HFFc6 (cell line): ENCODE data around the gene DNAJB8. TPM values are rescaled to one million over a fixed set of nuclear protein-coding genes. Genes with fewer than 3 reads are reported as not detected.

Experiments
- DNase-seq: peaks from one replicate; pipeline ENCODE4 v3.0.0-alpha.2; 2018
- H3K27ac Mint-ChIP-seq: 2 replicates; pipeline ENCODE4 v1.8.0; 2020; ENCODE audit warnings: mild to moderate bottlenecking, mixed read lengths
- H3K27me3 Mint-ChIP-seq: 2 replicates; pipeline ENCODE4 v1.8.0; 2021; ENCODE audit warnings: mild to moderate bottlenecking, moderate library complexity, mixed read lengths; ENCODE audit not compliant: insufficient read depth
- H3K36me3 Mint-ChIP-seq: 2 replicates; pipeline ENCODE4 v1.8.0; 2021; ENCODE audit warnings: low read depth, mixed read lengths
- H3K4me1 Mint-ChIP-seq: 2 replicates; pipeline ENCODE4 v1.8.0; 2020; ENCODE audit warnings: low read depth, mixed read lengths
- H3K4me3 Mint-ChIP-seq: 2 replicates; pipeline ENCODE4 v1.8.0; 2020; ENCODE audit warnings: mild to moderate bottlenecking, moderate library complexity, mixed read lengths
- H3K9me3 Mint-ChIP-seq: 2 replicates; pipeline ENCODE4 v1.8.0; 2020; ENCODE audit warnings: mild to moderate bottlenecking, mixed read lengths
- total RNA-seq, 6 experiments: library from RNA; stranded (reverse); fragmentation: NEBNext Ultra II Directional; extraction: Animal tissue kit (Norgen Biotek cat#: 25700); gene quantifications; 2 replicates in 1 of 6; 3 replicates in 5 of 6; pipeline ENCODE4 v1.2.3, GENCODE V29; 2021
- TF ChIP-seq, protein P1 (sequence below): fragments of 200-600 bp; sonication (generic); IDR thresholded peaks from 2 replicates; pipeline ENCODE4 v1.5.0; 2021; ENCODE audit warnings: antibody characterized with exemption, mild to moderate bottlenecking

DNAJB8 gene
- total RNA-seq, 6 experiments from 2014 or later, result not detected

DNA sequence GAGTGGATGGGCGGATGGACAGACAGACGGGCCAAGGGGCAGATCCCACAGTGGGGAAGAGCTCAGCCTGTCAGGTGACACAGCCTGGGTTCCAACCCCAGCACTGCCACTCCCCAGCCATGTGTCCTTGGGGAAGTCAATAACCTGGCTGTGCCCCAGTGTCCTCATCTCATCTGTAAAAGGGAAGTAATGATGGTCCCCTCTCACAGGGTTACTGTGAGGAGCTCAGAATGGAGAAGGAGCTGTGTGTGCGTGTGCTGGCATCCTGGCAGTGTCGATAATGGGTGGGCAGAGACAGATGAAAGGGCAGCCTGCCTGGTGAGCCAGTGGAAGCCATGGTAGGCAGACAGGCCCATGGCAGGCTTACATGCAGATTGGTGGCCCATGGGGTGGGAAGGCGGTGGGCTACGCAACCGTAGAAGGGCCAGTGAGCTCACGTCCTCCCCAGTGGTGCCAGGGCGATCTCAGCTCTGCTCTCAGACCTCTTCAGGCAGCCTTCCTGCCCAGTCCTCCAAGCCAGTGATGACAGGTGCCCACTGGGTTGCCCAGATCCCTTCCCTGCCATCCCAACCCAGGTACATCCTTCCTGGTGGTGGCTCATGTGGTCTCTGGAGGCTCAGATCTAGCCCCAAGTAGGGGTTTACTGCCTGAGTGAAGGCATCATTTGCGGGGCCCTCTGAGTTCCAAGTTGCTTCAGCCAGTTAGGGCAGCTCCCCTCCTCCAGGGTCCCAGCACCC, 2.3 kb upstream of the DNAJB8 start:
- H3K4me1 Mint-ChIP-seq, result no peaks in the 10 kb centered on the region
- DNase-seq, result no peak
- H3K27ac Mint-ChIP-seq, result no peak overlapping the region
- H3K9me3 Mint-ChIP-seq, result peaks cover 5% of the 10 kb centered on the region; the same call in 1 of the 2 replicates
- peaks cover 42% of the 10 kb centered on the region for H3K27me3 Mint-ChIP-seq
- H3K36me3 Mint-ChIP-seq, result 0 out of 2 replicates have a peak, but pooled peaks cover 4% of the 10 kb centered on the region
- TF ChIP-seq, protein P1, sequence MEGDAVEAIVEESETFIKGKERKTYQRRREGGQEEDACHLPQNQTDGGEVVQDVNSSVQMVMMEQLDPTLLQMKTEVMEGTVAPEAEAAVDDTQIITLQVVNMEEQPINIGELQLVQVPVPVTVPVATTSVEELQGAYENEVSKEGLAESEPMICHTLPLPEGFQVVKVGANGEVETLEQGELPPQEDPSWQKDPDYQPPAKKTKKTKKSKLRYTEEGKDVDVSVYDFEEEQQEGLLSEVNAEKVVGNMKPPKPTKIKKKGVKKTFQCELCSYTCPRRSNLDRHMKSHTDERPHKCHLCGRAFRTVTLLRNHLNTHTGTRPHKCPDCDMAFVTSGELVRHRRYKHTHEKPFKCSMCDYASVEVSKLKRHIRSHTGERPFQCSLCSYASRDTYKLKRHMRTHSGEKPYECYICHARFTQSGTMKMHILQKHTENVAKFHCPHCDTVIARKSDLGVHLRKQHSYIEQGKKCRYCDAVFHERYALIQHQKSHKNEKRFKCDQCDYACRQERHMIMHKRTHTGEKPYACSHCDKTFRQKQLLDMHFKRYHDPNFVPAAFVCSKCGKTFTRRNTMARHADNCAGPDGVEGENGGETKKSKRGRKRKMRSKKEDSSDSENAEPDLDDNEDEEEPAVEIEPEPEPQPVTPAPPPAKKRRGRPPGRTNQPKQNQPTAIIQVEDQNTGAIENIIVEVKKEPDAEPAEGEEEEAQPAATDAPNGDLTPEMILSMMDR, result no peak
- no peak overlapping the region for H3K4me3 Mint-ChIP-seq

DNA sequence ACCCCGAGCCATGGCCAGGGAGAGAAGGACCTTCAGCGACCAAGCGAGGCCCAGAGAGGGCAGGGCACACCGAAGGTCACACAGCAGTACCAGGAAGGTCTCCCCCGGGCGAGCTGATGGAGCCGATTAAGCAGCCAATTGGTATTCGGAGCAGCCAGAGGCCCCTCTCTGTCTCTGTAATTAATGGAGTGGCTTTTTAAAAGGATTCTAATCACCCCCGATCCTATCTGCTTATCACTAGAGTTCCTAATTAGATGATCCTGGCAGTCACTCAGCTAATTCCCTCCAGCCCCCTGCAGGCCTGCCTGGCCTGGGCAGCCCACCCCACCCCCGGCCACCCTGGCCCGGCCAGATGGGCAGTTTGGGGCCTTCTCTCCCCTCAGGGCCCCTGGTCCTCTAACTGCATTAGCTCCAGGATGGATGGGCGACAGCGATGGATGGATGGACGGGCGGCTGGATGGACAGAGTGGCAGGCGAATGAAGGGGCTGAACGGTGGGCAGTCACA, 1.6 kb upstream of the DNAJB8 start:
- H3K36me3 Mint-ChIP-seq, result 0 out of 2 replicates have a peak, but pooled peaks cover 4% of the 10 kb centered on the region
- H3K27ac Mint-ChIP-seq, result no peak overlapping the region
- TF ChIP-seq, protein P1, result no peak
- DNase-seq, result no peak
- H3K9me3 Mint-ChIP-seq, result peaks cover 5% of the 10 kb centered on the region; the same call in 1 of the 2 replicates
- H3K4me1 Mint-ChIP-seq, result no peaks in the 10 kb centered on the region
- H3K27me3 Mint-ChIP-seq, result peaks cover 42% of the 10 kb centered on the region
- no peak overlapping the region for H3K4me3 Mint-ChIP-seq

DNA sequence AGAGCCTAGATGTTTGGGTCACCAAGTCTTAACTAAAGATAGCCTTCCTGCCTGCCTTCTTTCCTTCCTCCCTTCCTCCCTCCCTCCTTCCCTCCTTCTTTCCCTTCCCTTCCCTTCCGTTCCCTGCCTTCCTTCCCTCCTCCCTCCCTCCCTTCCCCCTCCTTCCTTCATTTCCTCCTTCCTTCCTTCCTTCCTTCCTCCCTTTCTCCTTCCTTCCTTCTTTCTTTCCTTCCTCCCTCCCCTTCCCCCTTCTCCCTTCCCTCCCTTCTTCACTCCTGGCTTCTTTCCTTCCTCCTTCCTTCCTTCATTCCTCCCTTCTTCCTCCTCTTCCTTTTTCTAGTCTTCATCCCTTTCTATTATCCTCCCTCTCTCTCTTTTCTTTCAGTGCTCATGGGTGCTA, 2.0 kb downstream of the DNAJB8 start:
- DNase-seq, result no peak
- Mint-ChIP-seq H3K27me3 (peaks cover 33% of the 10 kb centered on the region), H3K4me1 (no peaks in the 10 kb centered on the region), H3K36me3 (no peaks in the 10 kb centered on the region), H3K4me3 (no peak overlapping the region), H3K9me3 (no peaks in the 10 kb centered on the region), H3K27ac (no peak overlapping the region)
- TF ChIP-seq, protein P1, result no peak

GRCh38 chr3:128464188-128464587, 2.5 kb downstream of the DNAJB8 start:
- H3K4me3 Mint-ChIP-seq, result no peak overlapping the region
- H3K27me3 Mint-ChIP-seq, result peaks cover 33% of the 10 kb centered on the region
- no peaks in the 10 kb centered on the region for H3K4me1 Mint-ChIP-seq
- no peaks in the 10 kb centered on the region for H3K36me3 Mint-ChIP-seq
- TF ChIP-seq, protein P1, result no peak
- no peak overlapping the region for H3K27ac Mint-ChIP-seq
- H3K9me3 Mint-ChIP-seq, result no peaks in the 10 kb centered on the region
- no peak for DNase-seq

DNA sequence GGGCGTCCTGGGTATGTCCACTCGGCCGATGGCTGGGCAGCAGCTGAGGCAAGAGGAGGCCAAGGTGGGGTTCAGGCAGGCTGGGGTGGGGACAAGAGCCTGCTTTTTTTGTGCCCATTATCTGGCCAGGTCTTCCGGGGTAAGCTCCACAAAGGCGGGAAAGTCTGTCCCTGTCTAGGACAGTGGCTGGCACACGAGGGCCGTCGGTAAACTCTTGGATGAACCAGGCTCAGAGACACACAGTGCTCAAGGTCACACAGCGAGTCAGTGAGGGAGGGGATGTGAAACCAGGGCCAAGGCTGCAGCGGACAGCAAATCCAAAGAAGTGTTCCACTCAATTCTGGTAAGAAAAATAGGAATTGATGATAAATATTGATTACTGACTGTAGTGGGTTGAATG, 2.9 kb downstream of the DNAJB8 start:
- peaks cover 35% of the 10 kb centered on the region for H3K27me3 Mint-ChIP-seq
- no peak for DNase-seq
- H3K36me3 Mint-ChIP-seq, result no peaks in the 10 kb centered on the region
- H3K4me1 Mint-ChIP-seq, result no peaks in the 10 kb centered on the region
- H3K27ac Mint-ChIP-seq, result no peak overlapping the region
- H3K4me3 Mint-ChIP-seq, result no peak overlapping the region
- TF ChIP-seq, protein P1, result no peak
- no peaks in the 10 kb centered on the region for H3K9me3 Mint-ChIP-seq
